Measurements from ENCODE around the gene RAB21.

DNA sequence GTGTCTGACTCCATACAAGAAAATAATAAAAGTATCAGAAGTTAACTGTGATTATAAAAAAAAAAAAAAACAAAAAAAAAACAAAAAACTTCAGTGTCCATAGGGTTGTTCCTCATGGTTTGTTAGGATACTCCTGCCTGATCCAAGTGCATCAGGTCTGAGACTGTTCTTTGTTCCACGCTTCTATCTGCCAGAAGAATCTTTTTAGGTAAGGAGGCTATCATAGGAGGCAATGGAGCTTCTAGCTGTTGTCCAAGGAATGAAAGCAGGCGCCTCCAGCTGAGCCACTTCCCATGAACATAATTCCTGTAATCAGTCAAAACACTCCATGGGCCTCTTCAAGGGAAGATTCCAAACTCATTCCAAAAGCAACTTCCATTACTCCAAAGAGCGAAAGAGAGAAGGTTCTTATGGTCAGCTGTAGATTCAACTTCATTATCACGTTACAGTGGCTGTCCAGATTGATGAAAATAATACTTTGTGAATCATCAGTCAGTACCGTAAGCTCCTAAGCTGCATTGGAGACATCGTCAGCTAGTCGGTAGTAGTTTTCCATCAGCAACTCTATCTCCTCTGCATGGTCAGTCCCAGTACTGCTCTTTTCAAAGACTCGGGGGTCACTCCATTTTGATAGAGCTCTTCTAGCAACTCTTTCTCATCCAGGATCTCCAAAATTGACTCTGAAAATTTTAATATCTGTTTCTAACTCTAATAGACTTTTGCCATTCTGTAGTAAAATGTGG lies 94.6 kb downstream of the RAB21 start:
- TF ChIP-seq, protein P1, sequence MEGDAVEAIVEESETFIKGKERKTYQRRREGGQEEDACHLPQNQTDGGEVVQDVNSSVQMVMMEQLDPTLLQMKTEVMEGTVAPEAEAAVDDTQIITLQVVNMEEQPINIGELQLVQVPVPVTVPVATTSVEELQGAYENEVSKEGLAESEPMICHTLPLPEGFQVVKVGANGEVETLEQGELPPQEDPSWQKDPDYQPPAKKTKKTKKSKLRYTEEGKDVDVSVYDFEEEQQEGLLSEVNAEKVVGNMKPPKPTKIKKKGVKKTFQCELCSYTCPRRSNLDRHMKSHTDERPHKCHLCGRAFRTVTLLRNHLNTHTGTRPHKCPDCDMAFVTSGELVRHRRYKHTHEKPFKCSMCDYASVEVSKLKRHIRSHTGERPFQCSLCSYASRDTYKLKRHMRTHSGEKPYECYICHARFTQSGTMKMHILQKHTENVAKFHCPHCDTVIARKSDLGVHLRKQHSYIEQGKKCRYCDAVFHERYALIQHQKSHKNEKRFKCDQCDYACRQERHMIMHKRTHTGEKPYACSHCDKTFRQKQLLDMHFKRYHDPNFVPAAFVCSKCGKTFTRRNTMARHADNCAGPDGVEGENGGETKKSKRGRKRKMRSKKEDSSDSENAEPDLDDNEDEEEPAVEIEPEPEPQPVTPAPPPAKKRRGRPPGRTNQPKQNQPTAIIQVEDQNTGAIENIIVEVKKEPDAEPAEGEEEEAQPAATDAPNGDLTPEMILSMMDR (IDR thresholded peaks at IDR 0.05) = no peak
- TF ChIP-seq POLR2A (IDR thresholded peaks at IDR 0.05) = no peak

Measured in esophagus squamous epithelium (tissue), 4 donors.